Gastrocnemius medialis (tissue), 4 donors: ENCODE results near the gene TM2D1.

ENCODE experiments used
- POLR2A ChIP-seq, 2 donors: fragments of 450-650 bp; IDR thresholded peaks; one replicate each; pipeline ENCODE4 v1.6.1; 2017; ENCODE audit warnings: antibody characterized with exemption in 2 of 2, mild to moderate bottlenecking in 2 of 2, moderate library complexity in 2 of 2
- TF ChIP-seq, protein P1 (sequence below), 5 experiments: fragments of 450-650 bp in 3 of 5; fragments of 200-600 bp in 2 of 5; sonication (generic) in 2 of 5; IDR thresholded peaks in 4 of 5; conservative IDR thresholded peaks in 1 of 5; 1 replicate in 4 of 5; 2 replicates in 1 of 5; pipeline ENCODE4 v1.5.1; 2016 to 2019; ENCODE audit warnings: antibody characterized with exemption in 5 of 5, mild to moderate bottlenecking in 3 of 5, moderate library complexity in 3 of 5

DNA sequence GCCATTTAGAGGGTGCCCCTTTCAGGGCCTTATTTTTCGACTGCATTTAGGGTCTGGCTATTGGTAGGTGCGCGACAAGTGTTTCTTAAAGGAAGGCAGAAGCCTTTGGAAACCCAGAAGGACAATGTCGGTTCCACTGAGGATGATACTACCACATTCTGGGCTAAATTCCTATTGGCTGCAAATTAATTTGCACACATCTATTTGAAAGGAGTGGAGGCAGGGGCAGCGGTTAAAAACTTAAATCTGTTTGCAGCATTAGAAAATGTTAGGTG lies 18.4 kb upstream of the TM2D1 start:
- TF ChIP-seq, protein P1, sequence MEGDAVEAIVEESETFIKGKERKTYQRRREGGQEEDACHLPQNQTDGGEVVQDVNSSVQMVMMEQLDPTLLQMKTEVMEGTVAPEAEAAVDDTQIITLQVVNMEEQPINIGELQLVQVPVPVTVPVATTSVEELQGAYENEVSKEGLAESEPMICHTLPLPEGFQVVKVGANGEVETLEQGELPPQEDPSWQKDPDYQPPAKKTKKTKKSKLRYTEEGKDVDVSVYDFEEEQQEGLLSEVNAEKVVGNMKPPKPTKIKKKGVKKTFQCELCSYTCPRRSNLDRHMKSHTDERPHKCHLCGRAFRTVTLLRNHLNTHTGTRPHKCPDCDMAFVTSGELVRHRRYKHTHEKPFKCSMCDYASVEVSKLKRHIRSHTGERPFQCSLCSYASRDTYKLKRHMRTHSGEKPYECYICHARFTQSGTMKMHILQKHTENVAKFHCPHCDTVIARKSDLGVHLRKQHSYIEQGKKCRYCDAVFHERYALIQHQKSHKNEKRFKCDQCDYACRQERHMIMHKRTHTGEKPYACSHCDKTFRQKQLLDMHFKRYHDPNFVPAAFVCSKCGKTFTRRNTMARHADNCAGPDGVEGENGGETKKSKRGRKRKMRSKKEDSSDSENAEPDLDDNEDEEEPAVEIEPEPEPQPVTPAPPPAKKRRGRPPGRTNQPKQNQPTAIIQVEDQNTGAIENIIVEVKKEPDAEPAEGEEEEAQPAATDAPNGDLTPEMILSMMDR (IDR thresholded peaks at IDR 0.05 in 4 of 5, conservative IDR thresholded peaks at IDR 0.05 in 1 of 5): no peak
- TF ChIP-seq POLR2A (IDR thresholded peaks at IDR 0.05): no peak
